GM21576 (cell line): ENCODE results near the gene EXD2.
"Not testable (repeated sequence)": the region's sequence is repeated elsewhere in the genome, so short reads cannot be mapped to it uniquely, and the experiment has no call there.

ENCODE experiments used
- ATAC-seq: cut with Tn5 transposase; IDR thresholded peaks from one replicate; pipeline ENCODE4 v1.9.1; 2021; ENCODE audit warnings: mild to moderate bottlenecking, moderate library complexity; ENCODE audit not compliant: unreplicated experiment

The EXD2 gene

GRCh38 chr14:69274321-69274720, 83.0 kb downstream of the EXD2 start:
- no peak for ATAC-seq

DNA sequence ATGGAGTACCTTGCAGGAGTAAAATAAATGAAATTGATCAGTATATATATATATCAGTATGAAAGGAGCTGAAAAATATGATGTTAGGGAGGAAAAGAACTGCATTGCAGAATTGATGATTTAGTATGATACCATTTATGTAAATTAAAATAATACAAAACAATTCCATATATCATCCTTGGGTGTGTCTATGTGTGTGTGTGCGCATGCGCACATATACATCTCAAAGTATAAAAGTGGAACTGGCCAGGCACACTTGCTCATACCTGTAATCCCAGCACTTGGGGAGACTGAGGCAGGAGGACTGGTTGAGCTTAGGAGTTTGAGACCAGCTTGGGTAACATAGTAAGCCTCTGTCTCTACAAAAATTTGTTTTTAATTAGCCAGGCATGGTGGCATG, 84.0 kb downstream of the EXD2 start:
- ATAC-seq = no peak

GRCh38 chr14:69277356-69277755, 86.1 kb downstream of the EXD2 start:
- not testable (repeated sequence) for ATAC-seq

- no peak for ATAC-seq
These were observed 89.5 kb downstream of the EXD2 start for GRCh38 chr14:69280746-69281291.

DNA sequence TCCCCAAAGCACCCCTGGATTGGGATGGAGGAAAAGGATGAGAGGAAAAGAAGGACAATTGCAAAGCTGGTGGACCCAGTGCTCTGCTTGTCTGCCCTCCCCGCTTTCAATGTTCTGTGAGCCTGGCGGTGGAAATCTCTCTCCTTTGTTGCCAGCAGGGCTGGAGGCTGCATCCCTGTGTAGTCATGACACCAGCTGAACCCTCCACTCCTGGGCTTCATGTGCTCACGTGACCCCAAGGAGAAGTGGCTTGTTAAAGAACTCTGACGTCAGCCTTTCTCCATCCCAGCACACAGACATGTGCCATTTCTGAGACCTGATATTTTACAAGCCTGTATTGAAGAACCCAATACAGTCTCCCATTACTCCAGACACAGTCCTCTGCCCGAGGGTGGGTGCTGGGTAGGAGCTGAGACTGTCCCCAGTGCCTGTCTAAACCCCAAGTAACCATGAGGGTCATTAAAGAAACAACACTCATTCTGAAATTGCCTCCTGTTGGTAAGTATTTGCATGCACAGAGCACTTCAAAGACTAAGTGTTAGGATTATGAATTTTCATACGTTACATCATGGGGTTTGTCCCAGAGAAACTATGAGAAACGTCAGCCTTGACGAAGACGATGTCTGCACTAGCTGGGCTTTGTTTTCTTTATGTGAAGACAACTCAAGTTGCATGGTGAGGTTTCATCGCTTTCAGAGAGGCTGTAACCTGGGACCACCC, 90.3 kb downstream of the EXD2 start:
- ATAC-seq = no peak

- ATAC-seq = no peak
These were observed 91.2 kb downstream of the EXD2 start for GRCh38 chr14:69282448-69282847.

- ATAC-seq = no peak
These were observed 92.9 kb downstream of the EXD2 start for GRCh38 chr14:69284170-69284569.

GRCh38 chr14:69285661-69286255, 94.5 kb downstream of the EXD2 start:
- ATAC-seq = no peak

DNA sequence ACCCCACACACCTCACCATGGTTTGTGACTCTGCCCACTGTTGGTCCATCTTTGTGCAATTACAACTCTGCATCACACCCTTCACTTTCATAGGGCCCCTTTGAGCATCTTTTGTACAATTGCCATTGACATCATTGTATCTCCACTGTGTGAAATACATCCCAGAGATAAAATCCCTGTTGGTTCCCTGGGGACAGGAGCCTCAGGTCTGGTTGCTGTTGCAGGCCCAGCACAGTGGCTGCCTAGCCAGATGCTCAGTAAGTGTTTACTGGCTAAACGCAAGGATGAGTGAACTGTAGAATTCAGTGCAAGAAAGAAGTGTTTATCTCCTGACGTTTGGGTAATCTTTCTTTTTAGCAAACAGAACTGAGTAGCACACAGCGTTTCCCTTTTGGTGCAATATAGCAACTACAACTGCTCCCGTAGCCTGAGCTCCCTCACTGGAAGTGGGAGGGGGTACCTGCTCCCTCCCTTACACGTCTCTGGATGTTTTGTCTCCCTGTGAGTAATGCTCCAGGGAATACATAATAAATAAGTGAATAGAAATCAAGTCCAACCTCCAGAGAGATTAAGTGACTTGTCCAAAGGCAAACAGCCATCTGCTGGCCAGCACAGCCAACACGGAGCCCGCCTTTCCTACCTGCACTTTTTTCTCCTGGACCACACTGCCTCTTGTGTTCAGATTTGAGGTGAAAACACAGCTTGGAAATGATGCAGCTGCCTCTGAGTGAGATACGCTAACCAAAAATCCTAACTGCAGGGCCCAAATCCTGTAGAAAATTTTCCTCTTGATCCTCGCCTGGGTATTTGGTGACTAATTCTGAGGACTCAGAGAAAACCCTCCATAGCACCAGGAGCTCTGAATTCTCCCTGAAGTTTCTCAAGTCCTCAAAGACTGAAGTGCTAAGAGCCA, 96.1 kb downstream of the EXD2 start:
- no peak for ATAC-seq

- no peak for ATAC-seq
These were observed 96.9 kb downstream of the EXD2 start for GRCh38 chr14:69288011-69288771.

GRCh38 chr14:69288956-69289705, 97.8 kb downstream of the EXD2 start:
- ATAC-seq = no peak

GRCh38 chr14:69289811-69290520, 98.7 kb downstream of the EXD2 start:
- ATAC-seq = no peak

- not testable (repeated sequence) for ATAC-seq
These were observed 99.6 kb downstream of the EXD2 start for GRCh38 chr14:69290881-69291280.

DNA sequence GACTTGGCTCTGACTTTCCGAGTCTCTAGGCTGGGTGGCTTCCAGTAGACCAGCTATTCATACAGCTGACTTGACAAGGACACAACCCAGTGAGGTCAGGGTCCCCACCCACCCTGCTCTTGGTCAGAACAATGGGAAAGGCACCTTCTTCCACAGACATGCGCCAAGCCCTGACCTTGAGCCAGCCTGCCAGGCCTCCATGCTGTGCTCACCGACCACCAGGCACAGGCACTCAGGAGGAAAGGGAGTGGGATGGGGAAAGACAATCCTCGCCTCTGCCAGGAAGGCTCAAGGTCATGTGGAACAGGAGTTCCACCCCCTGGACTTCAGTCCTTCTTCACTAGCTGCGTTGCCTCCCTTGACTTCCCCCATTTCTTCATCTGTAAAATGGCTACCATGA, 100.1 kb downstream of the EXD2 start:
- no peak for ATAC-seq

DNA sequence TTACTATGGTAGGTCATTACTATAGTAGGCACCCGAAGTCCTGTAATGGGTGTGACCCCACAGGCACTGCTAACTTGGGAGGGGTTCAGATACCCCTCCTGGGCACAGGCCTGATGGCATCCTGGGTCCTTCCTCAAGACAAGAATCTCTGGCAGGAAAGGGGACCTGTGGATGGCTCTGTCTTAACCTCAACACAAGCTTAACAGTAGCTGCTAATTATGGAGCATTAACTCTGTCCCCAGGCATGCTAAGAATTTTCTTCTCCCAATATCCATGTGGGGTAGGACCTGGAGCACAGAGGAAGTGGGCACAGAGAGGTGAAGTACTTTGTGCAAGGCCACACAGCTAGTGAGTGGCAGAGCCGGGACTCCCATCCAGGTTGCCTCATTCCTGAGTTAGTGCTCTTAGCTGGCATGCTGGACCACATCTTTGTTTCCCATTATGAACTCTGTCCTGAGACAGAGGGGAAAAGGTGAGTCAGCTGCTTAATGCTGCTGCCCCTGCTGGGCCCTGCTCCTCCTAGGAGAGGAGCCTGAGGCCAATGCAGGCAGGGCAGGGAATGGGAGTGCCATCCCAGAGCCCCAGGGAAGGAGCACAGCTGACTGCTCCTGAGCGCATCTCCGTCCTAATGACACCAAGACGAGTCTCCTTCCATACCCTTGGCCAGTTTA, 100.7 kb downstream of the EXD2 start:
- ATAC-seq = no peak
